ENCODE measurements around the gene TNFSF10. TPM values are rescaled to one million over a fixed set of nuclear protein-coding genes. Genes with fewer than 3 reads are reported as not detected.
A peak's percentile ranks its signal among the peaks of the same experiment; 100 is the strongest.

Gene TNFSF10
- total RNA-seq, 2 experiments from 2014 or later: 9.2 to 9.5 TPM

GRCh38 chr3:172516318-172517214 is 6.7 kb downstream of the TNFSF10 start:
- H3K4me1 Mint-ChIP-seq (ENCODE audit: low read depth): peaks cover 100% of the 10 kb centered on the region
- TF ChIP-seq CTCF (IDR thresholded peaks at IDR 0.05): no peak
- Histone ChIP-seq H3K36me3 (ENCODE audit: insufficient read depth, low read length) (peaks cover 25% of the 10 kb centered on the region), H3K4me1 (ENCODE audit: insufficient read depth, low read length) (peaks cover 73% of the 10 kb centered on the region), H3K27me3 (ENCODE audit: control insufficient read depth in 1 of 2, insufficient read depth in 2 of 2, low read length in 2 of 2) (no peaks in the 10 kb centered on the region), H3K4me3 (ENCODE audit: low read length) (peak overlapping the region; percentile 2), H3K27ac (ENCODE audit: low read depth in 1 of 2, low read length in 2 of 2) (peak overlapping the region; percentile 43 to 60), H3K9me3 (ENCODE audit: control insufficient read depth in 1 of 2, insufficient read depth in 1 of 2, low read length in 2 of 2) (no peaks in the 10 kb centered on the region)
- DNase-seq (peak in 5 of 14 experiments; percentile 16 to 60 (median 56)), ATAC-seq (ENCODE audit: poor library complexity) (peak; percentile 41)
- intact Hi-C loops (cut with DNase I, micrococcal nuclease): no loop called here
- H3K4me3 Mint-ChIP-seq: peak overlapping the region; percentile 83
- ChIA-PET POLR2A (interaction anchor here (0.7 to 7.0 kb wide), 5 partner anchors 13 to 78 kb away, joined by 3 to 48 read pairs (median 4); no protein-coding TSS in a partner anchor), CTCF (interaction anchor here (1.2 to 1.4 kb wide), 2 partner anchors 14 to 79 kb away, joined by 5 to 6 read pairs; no protein-coding TSS in a partner anchor)
- peaks cover 66% of the 10 kb centered on the region for H3K36me3 Mint-ChIP-seq (ENCODE audit: low read depth)
- peak overlapping the region; percentile 93 for H3K27ac Mint-ChIP-seq
- no peaks in the 10 kb centered on the region for H3K9me3 Mint-ChIP-seq
- no peaks in the 10 kb centered on the region for H3K27me3 Mint-ChIP-seq

GRCh38 chr3:172515130-172515918 is 7.9 kb downstream of the TNFSF10 start:
- Histone ChIP-seq H3K4me1 (ENCODE audit: insufficient read depth, low read length) (peaks cover 77% of the 10 kb centered on the region), H3K9me3 (ENCODE audit: control insufficient read depth in 1 of 2, insufficient read depth in 1 of 2, low read length in 2 of 2) (no peaks in the 10 kb centered on the region), H3K36me3 (ENCODE audit: insufficient read depth, low read length) (peaks cover 37% of the 10 kb centered on the region), H3K27me3 (ENCODE audit: control insufficient read depth in 1 of 2, insufficient read depth in 2 of 2, low read length in 2 of 2) (no peaks in the 10 kb centered on the region), H3K4me3 (ENCODE audit: low read length) (no peak overlapping the region), H3K27ac (ENCODE audit: low read depth in 1 of 2, low read length in 2 of 2) (peak overlapping the region; percentile 31 to 67)
- H3K27me3 Mint-ChIP-seq: no peaks in the 10 kb centered on the region
- ATAC-seq (ENCODE audit: poor library complexity) (no peak), DNase-seq (no peak)
- H3K27ac Mint-ChIP-seq: peak overlapping the region; percentile 93
- ChIA-PET POLR2A (interaction anchor here (1.1 to 7.0 kb wide), 5 partner anchors 8 to 79 kb away, joined by 3 to 48 read pairs (median 4); partner anchors contain the start of gene TNFSF10), CTCF (interaction anchor here (1.4 kb wide), 1 partner anchor 16 kb away, joined by 5 read pairs; no protein-coding TSS in a partner anchor)
- H3K4me3 Mint-ChIP-seq: peak overlapping the region; percentile 69
- H3K9me3 Mint-ChIP-seq: no peaks in the 10 kb centered on the region
- intact Hi-C loops (cut with DNase I, micrococcal nuclease): no loop called here
- peaks cover 98% of the 10 kb centered on the region for H3K4me1 Mint-ChIP-seq (ENCODE audit: low read depth)
- TF ChIP-seq CTCF (IDR thresholded peaks at IDR 0.05): no peak
- H3K36me3 Mint-ChIP-seq (ENCODE audit: low read depth): peaks cover 73% of the 10 kb centered on the region

GRCh38 chr3:172514678-172515077 is 8.6 kb downstream of the TNFSF10 start:
- peaks cover 92% of the 10 kb centered on the region for H3K4me1 Mint-ChIP-seq (ENCODE audit: low read depth)
- no peaks in the 10 kb centered on the region for H3K9me3 Mint-ChIP-seq
- H3K27ac Mint-ChIP-seq: peak overlapping the region; percentile 93
- Histone ChIP-seq H3K27me3 (ENCODE audit: control insufficient read depth in 1 of 2, insufficient read depth in 2 of 2, low read length in 2 of 2) (no peaks in the 10 kb centered on the region), H3K27ac (ENCODE audit: low read depth in 1 of 2, low read length in 2 of 2) (peak overlapping the region in 1 of 2 donors; percentile 67), H3K9me3 (ENCODE audit: control insufficient read depth in 1 of 2, insufficient read depth in 1 of 2, low read length in 2 of 2) (no peaks in the 10 kb centered on the region), H3K4me3 (ENCODE audit: low read length) (no peak overlapping the region), H3K36me3 (ENCODE audit: insufficient read depth, low read length) (peaks cover 43% of the 10 kb centered on the region), H3K4me1 (ENCODE audit: insufficient read depth, low read length) (peaks cover 75% of the 10 kb centered on the region)
- H3K36me3 Mint-ChIP-seq (ENCODE audit: low read depth): peaks cover 80% of the 10 kb centered on the region
- ATAC-seq (ENCODE audit: poor library complexity) (no peak), DNase-seq (no peak)
- TF ChIP-seq CTCF (IDR thresholded peaks at IDR 0.05): no peak
- POLR2A ChIA-PET: interaction anchor here (1.1 to 7.0 kb wide), 3 partner anchors 9 to 79 kb away, joined by 3 to 48 read pairs (median 4); partner anchors contain the start of gene TNFSF10
- CTCF ChIA-PET: no interaction called here
- intact Hi-C loops (cut with DNase I, micrococcal nuclease): no loop called here
- no peaks in the 10 kb centered on the region for H3K27me3 Mint-ChIP-seq
- peak overlapping the region; percentile 69 for H3K4me3 Mint-ChIP-seq
